ENCODE data around the gene E4F1.

Gene E4F1

DNA sequence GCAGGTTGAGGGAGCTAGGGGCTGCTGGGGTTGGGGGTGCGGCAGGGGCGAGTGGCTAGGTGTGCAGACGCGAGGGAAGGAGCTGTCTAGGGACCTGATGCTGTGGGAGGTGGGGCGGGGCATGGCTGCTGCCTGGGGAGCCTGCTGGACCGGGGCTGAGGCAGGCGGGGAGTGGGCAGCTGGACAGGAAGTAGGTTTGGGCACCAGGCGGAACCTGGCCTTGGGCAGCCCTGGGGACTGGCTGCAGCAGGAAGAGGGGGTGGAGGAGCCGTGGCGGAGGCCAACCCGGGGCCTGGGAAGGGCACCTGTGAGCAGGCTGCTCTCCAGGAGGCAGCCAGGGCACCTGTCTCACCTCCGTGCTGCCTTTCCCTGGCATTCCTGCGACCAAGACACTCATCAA, 7.0 kb downstream of the E4F1 start:
- Histone ChIP-seq H3K4me3 (no peak overlapping the region), H3K27ac (no peak overlapping the region)
- DNase-seq (ENCODE audit: low spot score): no peak
- TF ChIP-seq CTCF (IDR thresholded peaks at IDR 0.05): no peak

GRCh38 chr16:2231016-2231931, 7.9 kb downstream of the E4F1 start:
- Histone ChIP-seq H3K4me3 (no peak overlapping the region), H3K27ac (no peak overlapping the region)
- TF ChIP-seq CTCF (IDR thresholded peaks at IDR 0.05): no peak
- no peak for DNase-seq (ENCODE audit: low spot score)

DNA sequence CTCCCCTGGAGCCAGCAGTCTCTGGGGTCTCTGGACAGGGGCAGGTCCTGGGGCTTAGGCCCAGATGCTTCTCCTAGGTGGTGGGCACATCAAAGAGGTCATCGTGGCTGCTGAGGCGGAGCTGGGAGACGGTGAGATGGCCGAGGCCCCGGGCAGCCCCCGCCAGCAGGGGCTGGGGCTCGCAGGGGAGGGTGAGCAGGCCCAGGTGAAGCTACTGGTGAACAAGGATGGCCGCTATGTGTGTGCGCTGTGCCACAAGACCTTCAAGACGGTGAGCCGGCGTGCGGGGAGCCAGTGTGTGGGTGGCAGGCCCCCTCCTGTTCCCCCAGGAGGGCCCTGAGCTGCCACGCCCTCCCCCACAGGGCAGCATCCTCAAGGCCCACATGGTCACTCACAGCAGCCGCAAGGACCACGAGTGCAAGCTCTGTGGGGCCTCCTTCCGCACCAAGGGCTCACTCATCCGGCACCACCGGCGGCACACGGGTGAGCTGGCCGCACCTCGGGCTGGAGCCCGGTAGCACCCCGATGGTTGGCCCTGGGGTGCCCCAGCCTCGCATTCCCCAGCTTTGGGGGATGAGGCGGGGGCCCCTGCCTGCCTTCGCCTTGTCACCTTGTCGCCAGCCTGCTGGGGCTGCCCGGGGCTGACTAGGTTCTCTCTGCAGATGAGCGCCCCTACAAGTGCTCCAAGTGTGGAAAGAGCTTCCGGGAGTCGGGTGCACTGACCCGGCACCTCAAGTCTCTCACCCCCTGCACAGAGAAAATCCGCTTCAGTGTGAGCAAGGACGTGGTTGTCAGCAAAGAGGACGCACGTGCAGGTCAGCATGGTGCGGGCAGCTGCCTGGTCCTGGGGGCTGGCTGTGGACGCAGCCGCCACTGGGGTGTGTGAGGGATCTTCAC, 9.0 kb downstream of the E4F1 start:
- no peak for DNase-seq (ENCODE audit: low spot score)
- TF ChIP-seq CTCF (IDR thresholded peaks at IDR 0.05): no peak
- H3K27ac ChIP-seq: no peak overlapping the region
- no peak overlapping the region for H3K4me3 ChIP-seq

DNA sequence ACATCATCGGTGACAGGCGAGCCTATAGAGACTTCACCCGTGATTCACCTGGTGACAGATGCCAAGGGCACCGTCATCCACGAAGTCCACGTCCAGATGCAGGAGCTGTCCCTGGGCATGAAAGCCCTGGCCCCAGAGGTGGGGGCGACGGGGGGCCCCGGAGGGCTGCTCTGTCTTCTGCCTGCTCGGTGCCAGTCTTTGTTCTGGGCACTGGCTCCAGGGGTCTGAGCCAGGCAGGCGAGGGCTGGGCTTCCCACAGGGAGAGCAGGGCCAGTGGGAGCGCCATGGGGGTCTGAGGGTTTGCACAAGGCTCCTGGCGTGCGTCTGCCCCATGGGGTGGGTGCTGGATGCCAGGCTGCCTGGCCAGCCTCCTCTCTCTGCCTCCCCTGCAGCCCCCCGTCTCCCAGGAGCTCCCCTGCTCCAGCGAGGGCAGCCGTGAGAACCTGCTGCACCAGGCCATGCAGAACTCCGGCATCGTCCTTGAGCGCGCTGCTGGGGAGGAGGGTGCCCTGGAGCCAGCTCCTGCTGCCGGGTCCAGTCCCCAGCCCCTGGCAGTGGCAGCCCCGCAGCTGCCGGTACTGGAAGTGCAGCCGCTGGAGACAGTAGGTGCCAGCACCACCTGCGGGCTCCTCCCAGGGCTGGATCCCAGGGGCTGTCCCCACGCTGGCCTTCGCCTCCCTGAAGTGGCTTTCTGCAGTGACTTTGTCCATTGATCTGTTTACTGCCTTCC, 9.8 kb downstream of the E4F1 start:
- no peak for DNase-seq (ENCODE audit: low spot score)
- no peak for TF ChIP-seq CTCF (IDR thresholded peaks at IDR 0.05)
- no peak overlapping the region for H3K27ac ChIP-seq
- no peak overlapping the region for H3K4me3 ChIP-seq

- DNase-seq (ENCODE audit: low spot score): no peak
- Histone ChIP-seq H3K27ac (no peak overlapping the region), H3K4me3 (no peak overlapping the region)
- TF ChIP-seq CTCF (IDR thresholded peaks at IDR 0.05): no peak
Measured at GRCh38 chr16:2233872-2234812, 10.8 kb downstream of the E4F1 start.

DNA sequence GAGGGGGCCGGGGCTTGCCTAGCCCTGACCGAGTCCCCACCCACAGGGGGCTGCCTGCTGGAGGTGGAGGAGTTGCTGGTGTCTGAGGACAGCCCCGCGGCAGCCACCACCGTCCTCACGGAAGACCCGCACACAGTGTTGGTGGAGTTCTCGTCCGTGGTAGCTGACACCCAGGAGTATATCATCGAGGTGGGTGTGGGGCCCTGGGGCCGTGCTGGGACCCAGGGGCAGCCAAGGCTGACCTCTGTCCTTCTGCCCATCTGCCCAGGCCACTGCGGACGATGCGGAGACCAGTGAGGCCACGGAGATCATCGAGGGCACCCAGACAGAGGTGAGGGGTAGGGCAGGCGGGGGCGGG, 11.4 kb downstream of the E4F1 start:
- H3K4me3 ChIP-seq: no peak overlapping the region
- TF ChIP-seq CTCF (IDR thresholded peaks at IDR 0.05): no peak
- H3K27ac ChIP-seq: no peak overlapping the region
- no peak for DNase-seq (ENCODE audit: low spot score)

All from coronary artery (tissue), 2 donors.